DND-41 (cell line): ENCODE results near the gene SCUBE2.

Source experiments
- CTCF ChIP-seq: IDR thresholded peaks from 2 replicates; pipeline ENCODE4 v1.5.1; 2012; ENCODE audit warnings: borderline replicate concordance, low read length, moderate library complexity, mild to moderate bottlenecking; ENCODE audit not compliant: poor library complexity, severe bottlenecking; ENCODE audit errors: extremely low read depth
- EZH2 ChIP-seq: IDR thresholded peaks from 3 replicates; pipeline ENCODE4 v1.6.1; 2012; ENCODE audit warnings: borderline replicate concordance, low read depth, mild to moderate bottlenecking, moderate library complexity, low read length, inconsistent platforms; ENCODE audit not compliant: severe bottlenecking

GRCh38 chr11:9118277-9118676 lies 26.9 kb upstream of the SCUBE2 start:
- no peak for TF ChIP-seq CTCF
- no peak for TF ChIP-seq EZH2
